Chondrocyte (in vitro differentiated cells): ENCODE measurements around the gene USP6NL. TPM values are rescaled to one million over a fixed set of nuclear protein-coding genes. Genes with fewer than 3 reads are reported as not detected.

ENCODE experiments used
- DNase-seq: peaks from one replicate; pipeline ENCODE4 v3.0.0; 2021; ENCODE audit warnings: mixed read lengths, low spot score
- H3K27ac Mint-ChIP-seq: one replicate; pipeline ENCODE4 v1.8.0; 2021; ENCODE audit warnings: mild to moderate bottlenecking, moderate library complexity, mixed read lengths; ENCODE audit not compliant: unreplicated experiment
- H3K27me3 Mint-ChIP-seq: 2 replicates; pipeline ENCODE4 v1.8.0; 2021; ENCODE audit warnings: low read depth, mixed read lengths
- H3K36me3 Mint-ChIP-seq: 2 replicates; pipeline ENCODE4 v1.8.0; 2021; ENCODE audit warnings: low read depth, mixed read lengths
- H3K4me1 Mint-ChIP-seq: 2 replicates; pipeline ENCODE4 v1.8.0; 2021; ENCODE audit warnings: low read depth, mild to moderate bottlenecking, mixed read lengths
- H3K4me3 Mint-ChIP-seq: one replicate; pipeline ENCODE4 v1.8.0; 2021; ENCODE audit warnings: mild to moderate bottlenecking, moderate library complexity, mixed read lengths; ENCODE audit not compliant: unreplicated experiment
- H3K9me3 Mint-ChIP-seq: 2 replicates; pipeline ENCODE4 v1.8.0; 2021; ENCODE audit warnings: low read depth, mixed read lengths
- total RNA-seq: library from RNA; stranded (reverse); gene quantifications from 3 replicates; pipeline ENCODE4 v1.2.1, GENCODE V29; 2021
- TF ChIP-seq, protein P1 (sequence below): fragments of 200-600 bp; sonication (generic); IDR thresholded peaks from 2 replicates; pipeline ENCODE4 v1.5.0; 2021; ENCODE audit warnings: antibody characterized with exemption, mild to moderate bottlenecking, moderate library complexity

USP6NL gene
- total RNA-seq, 1 donor from 2014 or later = 12.3 TPM

DNA sequence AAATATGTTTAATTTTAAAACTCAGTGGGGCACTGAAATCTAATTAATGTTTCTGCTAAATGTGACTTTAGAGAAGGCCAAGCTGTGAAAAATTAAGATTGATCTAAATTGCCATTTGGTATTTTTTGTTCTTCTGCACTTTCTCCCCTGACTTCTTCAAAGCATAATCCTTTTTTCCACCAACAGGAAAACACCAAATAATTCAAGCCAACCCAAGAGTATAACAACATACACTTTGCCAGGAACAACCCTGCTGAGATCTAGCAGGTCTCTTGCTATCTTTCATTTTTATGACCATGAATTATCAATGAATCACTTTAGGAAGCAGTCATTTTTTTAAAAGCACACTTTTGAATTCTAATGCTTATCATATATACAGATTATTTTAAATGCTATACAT, 100.1 kb downstream of the USP6NL start:
- Mint-ChIP-seq H3K9me3 (no peaks in the 10 kb centered on the region), H3K36me3 (no peaks in the 10 kb centered on the region), H3K4me1 (peaks cover 20% of the 10 kb centered on the region), H3K27ac (no peak overlapping the region), H3K4me3 (no peak overlapping the region), H3K27me3 (no peaks in the 10 kb centered on the region)
- no peak for DNase-seq
- TF ChIP-seq, protein P1, sequence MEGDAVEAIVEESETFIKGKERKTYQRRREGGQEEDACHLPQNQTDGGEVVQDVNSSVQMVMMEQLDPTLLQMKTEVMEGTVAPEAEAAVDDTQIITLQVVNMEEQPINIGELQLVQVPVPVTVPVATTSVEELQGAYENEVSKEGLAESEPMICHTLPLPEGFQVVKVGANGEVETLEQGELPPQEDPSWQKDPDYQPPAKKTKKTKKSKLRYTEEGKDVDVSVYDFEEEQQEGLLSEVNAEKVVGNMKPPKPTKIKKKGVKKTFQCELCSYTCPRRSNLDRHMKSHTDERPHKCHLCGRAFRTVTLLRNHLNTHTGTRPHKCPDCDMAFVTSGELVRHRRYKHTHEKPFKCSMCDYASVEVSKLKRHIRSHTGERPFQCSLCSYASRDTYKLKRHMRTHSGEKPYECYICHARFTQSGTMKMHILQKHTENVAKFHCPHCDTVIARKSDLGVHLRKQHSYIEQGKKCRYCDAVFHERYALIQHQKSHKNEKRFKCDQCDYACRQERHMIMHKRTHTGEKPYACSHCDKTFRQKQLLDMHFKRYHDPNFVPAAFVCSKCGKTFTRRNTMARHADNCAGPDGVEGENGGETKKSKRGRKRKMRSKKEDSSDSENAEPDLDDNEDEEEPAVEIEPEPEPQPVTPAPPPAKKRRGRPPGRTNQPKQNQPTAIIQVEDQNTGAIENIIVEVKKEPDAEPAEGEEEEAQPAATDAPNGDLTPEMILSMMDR = no peak

DNA sequence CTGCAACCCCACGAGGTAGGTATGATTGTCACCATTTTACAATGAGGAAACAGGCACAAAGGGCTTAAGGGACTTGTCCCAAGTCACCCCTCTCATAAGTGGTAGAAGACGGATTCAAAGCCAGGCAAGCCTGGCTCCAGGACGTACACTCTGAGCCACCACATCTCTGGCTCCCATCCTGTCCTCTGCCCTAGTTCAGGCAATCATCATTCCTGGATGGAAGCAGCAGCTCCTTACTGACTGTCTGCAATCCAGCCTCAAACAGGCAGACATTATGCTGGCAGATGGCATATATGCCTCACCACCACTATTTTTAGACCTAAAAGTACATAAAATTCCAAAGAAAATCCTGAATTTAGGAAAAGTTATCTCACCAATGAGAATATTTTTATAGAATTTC, 100.7 kb downstream of the USP6NL start:
- Mint-ChIP-seq H3K36me3 (no peaks in the 10 kb centered on the region), H3K4me1 (peaks cover 25% of the 10 kb centered on the region), H3K4me3 (no peak overlapping the region), H3K9me3 (no peaks in the 10 kb centered on the region), H3K27me3 (no peaks in the 10 kb centered on the region), H3K27ac (no peak overlapping the region)
- TF ChIP-seq, protein P1 = no peak
- DNase-seq = no peak

DNA sequence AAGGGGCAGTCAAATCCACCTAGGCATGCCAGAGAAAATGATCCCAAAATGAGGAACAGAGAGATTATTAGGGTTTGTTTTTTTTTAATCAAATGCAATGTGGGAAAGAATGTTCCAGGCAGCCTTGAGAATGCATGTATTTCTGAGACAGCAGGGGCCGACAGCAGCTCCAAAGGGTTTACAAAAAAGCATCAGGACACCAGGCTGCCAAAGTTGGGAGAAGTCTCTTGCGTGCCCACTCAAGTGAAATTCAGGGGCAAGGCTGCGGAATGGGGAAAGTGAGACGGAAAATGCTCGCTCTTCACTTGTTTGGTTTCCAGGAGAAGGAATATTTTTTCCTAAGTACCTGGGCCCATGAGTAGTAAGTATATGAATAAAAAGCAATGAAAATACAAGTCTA, 101.2 kb downstream of the USP6NL start:
- H3K4me1 Mint-ChIP-seq = peaks cover 27% of the 10 kb centered on the region
- no peak for DNase-seq
- H3K36me3 Mint-ChIP-seq = no peaks in the 10 kb centered on the region
- no peaks in the 10 kb centered on the region for H3K27me3 Mint-ChIP-seq
- TF ChIP-seq, protein P1 = no peak
- no peak overlapping the region for H3K4me3 Mint-ChIP-seq
- H3K9me3 Mint-ChIP-seq = no peaks in the 10 kb centered on the region
- peak overlapping the region; percentile 68 for H3K27ac Mint-ChIP-seq

DNA sequence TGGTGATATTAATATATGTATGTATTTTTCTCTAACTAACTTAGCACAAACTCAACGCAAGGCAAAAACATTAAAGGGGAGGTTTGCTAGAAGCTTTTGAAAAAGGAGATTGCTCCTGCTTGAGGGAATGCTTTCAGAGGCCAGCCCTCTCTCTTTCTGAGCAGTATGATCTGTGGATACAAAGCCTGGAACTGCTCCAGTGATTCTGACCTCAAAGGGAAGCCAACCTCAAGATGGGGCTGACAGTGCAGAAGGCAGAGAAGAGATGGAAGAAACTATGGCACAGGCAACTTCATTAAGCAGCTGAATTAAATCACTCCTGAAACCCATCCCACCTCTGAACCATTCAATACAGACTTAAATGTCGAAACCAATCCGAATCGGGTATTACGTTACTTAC, 102.4 kb downstream of the USP6NL start:
- H3K4me3 Mint-ChIP-seq = no peak overlapping the region
- no peak overlapping the region for H3K27ac Mint-ChIP-seq
- peaks cover 27% of the 10 kb centered on the region for H3K4me1 Mint-ChIP-seq
- no peaks in the 10 kb centered on the region for H3K36me3 Mint-ChIP-seq
- no peaks in the 10 kb centered on the region for H3K27me3 Mint-ChIP-seq
- TF ChIP-seq, protein P1 = no peak
- no peak for DNase-seq
- H3K9me3 Mint-ChIP-seq = no peaks in the 10 kb centered on the region

DNA sequence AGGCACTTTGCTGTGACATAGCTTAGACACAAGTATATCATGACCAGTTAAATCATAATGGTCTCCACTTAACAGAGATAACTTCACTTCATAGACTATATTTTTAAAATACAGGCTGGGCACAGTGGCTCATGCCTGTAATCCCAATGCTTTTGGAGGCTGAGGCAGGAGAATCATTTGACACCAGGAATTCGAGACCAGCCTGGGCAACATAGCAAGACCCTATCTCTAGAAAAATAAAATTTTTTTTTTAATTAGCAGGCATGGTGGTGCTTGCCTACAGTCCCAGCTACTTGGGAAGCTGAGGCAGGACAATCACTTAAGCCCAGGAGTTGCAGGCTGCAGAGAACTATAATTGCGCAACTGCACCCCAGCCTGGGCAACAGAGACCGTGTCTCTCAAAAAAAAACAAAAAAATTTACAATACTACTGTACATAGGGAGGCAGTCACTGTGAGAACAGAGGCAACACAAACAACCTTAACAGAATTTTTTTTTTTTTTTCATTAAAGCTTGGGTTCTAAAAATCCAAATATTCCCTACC, 105.1 kb downstream of the USP6NL start:
- no peaks in the 10 kb centered on the region for H3K36me3 Mint-ChIP-seq
- H3K9me3 Mint-ChIP-seq = no peaks in the 10 kb centered on the region
- no peak overlapping the region for H3K27ac Mint-ChIP-seq
- H3K4me1 Mint-ChIP-seq = peaks cover 26% of the 10 kb centered on the region
- TF ChIP-seq, protein P1 = no peak
- no peak for DNase-seq
- H3K4me3 Mint-ChIP-seq = no peak overlapping the region
- H3K27me3 Mint-ChIP-seq = no peaks in the 10 kb centered on the region
